ENCODE data around the gene REEP6. TPM values are rescaled to one million over a fixed set of nuclear protein-coding genes. Genes with fewer than 3 reads are reported as not detected.

The REEP6 gene
- total and polyA plus RNA-seq, 4 donors: 2.5 to 7.6 (median 4.9) TPM

GRCh38 chr19:1445932-1446712 lies 44.9 kb upstream of the REEP6 start:
- ATAC-seq (ENCODE audit: insufficient read depth, low FRiP score): no peak
- peaks cover 11 to 14% (median 13%) of the 10 kb centered on the region in 4 donors for H3K36me3 ChIP-seq (ENCODE audit: control insufficient read depth in 4 of 4, insufficient read depth in 4 of 4, low read length in 4 of 4)
- H3K4me1 ChIP-seq (ENCODE audit: control insufficient read depth in 5 of 5, insufficient read depth in 5 of 5, low read length in 5 of 5): peaks cover 0 to 7% (median 0%) of the 10 kb centered on the region in 5 donors
- H3K4me3 ChIP-seq: no peak overlapping the region
- no peak overlapping the region for H3K9ac ChIP-seq (ENCODE audit: insufficient read depth in 1 of 2, low read length in 2 of 2)
- 1 to 2% methylated on average over 60 to 99 of the region's 99 CpGs for WGBS, 2 donors
- TF ChIP-seq, protein P1, sequence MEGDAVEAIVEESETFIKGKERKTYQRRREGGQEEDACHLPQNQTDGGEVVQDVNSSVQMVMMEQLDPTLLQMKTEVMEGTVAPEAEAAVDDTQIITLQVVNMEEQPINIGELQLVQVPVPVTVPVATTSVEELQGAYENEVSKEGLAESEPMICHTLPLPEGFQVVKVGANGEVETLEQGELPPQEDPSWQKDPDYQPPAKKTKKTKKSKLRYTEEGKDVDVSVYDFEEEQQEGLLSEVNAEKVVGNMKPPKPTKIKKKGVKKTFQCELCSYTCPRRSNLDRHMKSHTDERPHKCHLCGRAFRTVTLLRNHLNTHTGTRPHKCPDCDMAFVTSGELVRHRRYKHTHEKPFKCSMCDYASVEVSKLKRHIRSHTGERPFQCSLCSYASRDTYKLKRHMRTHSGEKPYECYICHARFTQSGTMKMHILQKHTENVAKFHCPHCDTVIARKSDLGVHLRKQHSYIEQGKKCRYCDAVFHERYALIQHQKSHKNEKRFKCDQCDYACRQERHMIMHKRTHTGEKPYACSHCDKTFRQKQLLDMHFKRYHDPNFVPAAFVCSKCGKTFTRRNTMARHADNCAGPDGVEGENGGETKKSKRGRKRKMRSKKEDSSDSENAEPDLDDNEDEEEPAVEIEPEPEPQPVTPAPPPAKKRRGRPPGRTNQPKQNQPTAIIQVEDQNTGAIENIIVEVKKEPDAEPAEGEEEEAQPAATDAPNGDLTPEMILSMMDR (IDR thresholded peaks at IDR 0.05; ENCODE audit: control extremely low read depth, extremely low read depth): no peak
- H3K9me3 ChIP-seq (ENCODE audit: control insufficient read depth in 4 of 4, insufficient read depth in 3 of 4, low read length in 3 of 4): no peaks in the 10 kb centered on the region
- peaks cover 6 to 34% (median 23%) of the 10 kb centered on the region in 3 donors for H3K27me3 ChIP-seq (ENCODE audit: control insufficient read depth in 3 of 3, insufficient read depth in 3 of 3, low read length in 2 of 3)
- H3K27ac ChIP-seq (ENCODE audit: low read depth in 1 of 2, low read length in 1 of 2): no peak overlapping the region
- DNase-seq: peak in 2 of 3 donors; percentile 40 to 57

DNA sequence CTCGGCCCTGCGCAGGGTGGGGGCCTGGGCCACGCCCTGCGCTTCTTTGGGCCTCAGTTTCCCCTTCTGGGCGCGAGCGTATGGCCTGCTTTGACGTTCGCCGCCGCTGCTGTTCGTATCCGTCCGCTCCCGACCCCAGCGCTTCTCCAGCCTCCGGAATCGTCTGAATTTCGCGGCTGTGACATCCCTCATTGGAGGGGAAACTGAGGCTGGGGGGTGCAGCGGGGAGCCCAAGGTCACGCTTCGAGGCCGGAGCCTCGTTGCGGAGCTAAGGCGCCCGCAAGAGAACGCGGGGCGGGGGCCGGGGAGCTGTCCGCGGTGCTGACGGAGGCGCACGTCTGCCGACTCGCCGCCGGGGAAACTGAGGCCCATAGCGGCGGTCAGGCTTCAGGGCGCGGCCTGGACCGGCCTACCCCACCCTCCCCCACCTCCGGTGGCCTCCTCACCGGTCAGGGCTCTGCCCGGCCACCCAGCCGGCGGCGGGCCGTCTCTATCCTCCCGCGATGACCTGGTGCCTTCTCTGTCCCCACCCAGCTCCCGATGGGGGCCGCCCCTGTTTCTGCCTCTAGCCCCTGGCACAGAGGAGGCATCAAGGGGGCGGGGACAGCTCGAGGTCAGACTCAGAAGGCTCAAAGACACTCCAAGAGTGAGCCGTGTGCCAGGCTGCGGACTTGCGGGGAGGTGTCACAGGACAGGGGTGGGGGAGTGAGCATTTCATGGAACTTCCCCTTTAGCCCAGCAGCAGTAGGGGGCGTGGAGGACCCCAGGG lies 44.1 kb upstream of the REEP6 start:
- Histone ChIP-seq H3K4me3 (no peak overlapping the region), H3K4me1 (ENCODE audit: control insufficient read depth in 5 of 5, insufficient read depth in 5 of 5, low read length in 5 of 5) (peaks cover 0 to 7% (median 0%) of the 10 kb centered on the region in 5 donors), H3K36me3 (ENCODE audit: control insufficient read depth in 4 of 4, insufficient read depth in 4 of 4, low read length in 4 of 4) (peaks cover 5 to 10% (median 6%) of the 10 kb centered on the region in 4 donors), H3K9ac (ENCODE audit: insufficient read depth in 1 of 2, low read length in 2 of 2) (no peak overlapping the region), H3K9me3 (ENCODE audit: control insufficient read depth in 4 of 4, insufficient read depth in 3 of 4, low read length in 3 of 4) (no peaks in the 10 kb centered on the region), H3K27ac (ENCODE audit: low read depth in 1 of 2, low read length in 1 of 2) (no peak overlapping the region), H3K27me3 (ENCODE audit: control insufficient read depth in 3 of 3, insufficient read depth in 3 of 3, low read length in 2 of 3) (peaks cover 6 to 42% (median 24%) of the 10 kb centered on the region in 3 donors)
- WGBS, 2 donors: 3% methylated on average over 52 to 63 of the region's 63 CpGs
- DNase-seq: no peak
- ATAC-seq (ENCODE audit: insufficient read depth, low FRiP score): no peak
- TF ChIP-seq, protein P1 (IDR thresholded peaks at IDR 0.05; ENCODE audit: control extremely low read depth, extremely low read depth): no peak

DNA sequence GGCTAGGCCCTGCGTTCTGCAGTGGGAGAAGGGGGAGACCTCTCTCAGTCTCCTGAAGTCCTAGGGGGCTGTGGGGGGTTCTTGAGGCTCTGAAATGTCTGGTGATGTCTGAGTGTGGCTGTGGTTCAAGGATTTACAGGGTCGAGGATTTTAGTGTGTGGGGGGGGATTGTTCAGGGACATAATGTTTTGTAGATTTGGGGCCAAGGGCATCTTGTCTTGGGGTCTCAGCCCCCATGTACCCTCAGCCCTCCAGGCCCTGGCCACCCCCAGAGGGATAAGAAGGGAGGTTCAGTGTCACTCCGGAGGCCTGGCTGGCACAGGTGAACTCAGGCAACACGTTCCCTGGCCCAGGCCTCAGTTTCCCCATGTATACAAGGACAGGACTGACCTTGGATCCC lies 43.5 kb upstream of the REEP6 start:
- DNase-seq (no peak), ATAC-seq (ENCODE audit: insufficient read depth, low FRiP score) (no peak)
- Histone ChIP-seq H3K27ac (ENCODE audit: low read depth in 1 of 2, low read length in 1 of 2) (no peak overlapping the region), H3K4me1 (ENCODE audit: control insufficient read depth in 5 of 5, insufficient read depth in 5 of 5, low read length in 5 of 5) (peaks cover 0 to 13% (median 0%) of the 10 kb centered on the region in 5 donors), H3K9me3 (ENCODE audit: control insufficient read depth in 4 of 4, insufficient read depth in 3 of 4, low read length in 3 of 4) (peaks cover 0 to 2% (median 0%) of the 10 kb centered on the region in 4 donors), H3K36me3 (ENCODE audit: control insufficient read depth in 4 of 4, insufficient read depth in 4 of 4, low read length in 4 of 4) (peaks cover 0 to 5% (median 2%) of the 10 kb centered on the region in 4 donors), H3K4me3 (no peak overlapping the region), H3K27me3 (ENCODE audit: control insufficient read depth in 3 of 3, insufficient read depth in 3 of 3, low read length in 2 of 3) (peaks cover 10 to 47% (median 27%) of the 10 kb centered on the region in 3 donors), H3K9ac (ENCODE audit: insufficient read depth in 1 of 2, low read length in 2 of 2) (no peak overlapping the region)
- 32 to 34% methylated on average over 4 of the region's 4 CpGs for WGBS, 2 donors
- TF ChIP-seq, protein P1 (IDR thresholded peaks at IDR 0.05; ENCODE audit: control extremely low read depth, extremely low read depth): no peak

All from lung (tissue), 12 donors.